Hepatocyte (in vitro differentiated cells): ENCODE results near the gene PKN2. TPM values are rescaled to one million over a fixed set of nuclear protein-coding genes. Genes with fewer than 3 reads are reported as not detected.

Source experiments
- DNase-seq: peaks from one replicate; pipeline ENCODE4 v3.0.0-alpha.2; 2016; ENCODE audit warnings: low spot score
- H2AFZ ChIP-seq: fragments of 200-600 bp; sonication (generic); 2 replicates; pipeline ENCODE4 v1.6.0; 2016; ENCODE audit warnings: antibody characterized with exemption, mild to moderate bottlenecking
- H3K27ac ChIP-seq: fragments of 200-600 bp; sonication (generic); 2 replicates; pipeline ENCODE4 v1.5.1; 2016; ENCODE audit warnings: mild to moderate bottlenecking
- H3K27me3 ChIP-seq: fragments of 200-600 bp; sonication (generic); 2 replicates; pipeline ENCODE4 v1.6.1; 2016
- H3K36me3 ChIP-seq: fragments of 200-600 bp; sonication (generic); replicated peaks from 2 replicates; pipeline ENCODE4 v1.5.1; 2016; ENCODE audit warnings: low read depth; ENCODE audit not compliant: insufficient read depth
- H3K4me1 ChIP-seq: fragments of 200-600 bp; sonication (generic); 2 replicates; pipeline ENCODE4 v1.5.1; 2016; ENCODE audit warnings: mild to moderate bottlenecking, moderate library complexity; ENCODE audit not compliant: insufficient read depth
- H3K4me2 ChIP-seq: fragments of 200-600 bp; sonication (generic); 2 replicates; pipeline ENCODE4 v1.6.0; 2016
- H3K4me3 ChIP-seq: fragments of 200-600 bp; sonication (generic); 2 replicates; pipeline ENCODE4 v1.5.1; 2016; ENCODE audit warnings: mild to moderate bottlenecking
- H3K79me2 ChIP-seq: fragments of 200-600 bp; sonication (generic); 2 replicates; pipeline ENCODE4 v1.6.0; 2017; ENCODE audit warnings: mild to moderate bottlenecking
- H3K9me2 ChIP-seq: fragments of 200-600 bp; sonication (generic); replicated peaks from 2 replicates; pipeline ENCODE4 v1.6.0; 2017; ENCODE audit warnings: mild to moderate bottlenecking; ENCODE audit not compliant: insufficient read depth
- H3K9me3 ChIP-seq: fragments of 200-600 bp; sonication (generic); 2 replicates; pipeline ENCODE4 v1.5.1; 2016; ENCODE audit warnings: low read depth, mild to moderate bottlenecking
- H4K20me1 ChIP-seq: fragments of 200-600 bp; sonication (generic); 2 replicates; pipeline ENCODE4 v1.6.0; 2016; ENCODE audit warnings: mild to moderate bottlenecking; ENCODE audit not compliant: insufficient read depth, poor library complexity, severe bottlenecking
- EZH2 ChIP-seq: fragments of 200-600 bp; sonication (generic); IDR thresholded peaks from 2 replicates; pipeline ENCODE4 v1.6.1; 2016; ENCODE audit warnings: antibody characterized with exemption, mild to moderate bottlenecking, borderline replicate concordance
- EZH2phosphoT487 ChIP-seq: fragments of 200-600 bp; sonication (generic); IDR thresholded peaks from one replicate; pipeline ENCODE4 v1.6.1; 2018; ENCODE audit warnings: antibody characterized with exemption, mild to moderate bottlenecking, low read depth, moderate library complexity; ENCODE audit not compliant: unreplicated experiment, severe bottlenecking
- WGBS: methylation state at CpG from one replicate; pipeline ENCODE4 v1.1.6; 2016; ENCODE audit warnings: low lambda C conversion rate; ENCODE audit errors: missing lambda C conversion rate; 5-methylcytosine and 5-hydroxymethylcytosine counted together
- polyA plus RNA-seq: library from polyadenylated mRNA; unstranded; fragments of >200 nt; fragmentation: Nextera tagmentation; extraction: Ambion mirVana; gene quantifications from 2 replicates; pipeline ENCODE4 v1.2.1, GENCODE V29; 2016
- total RNA-seq: library from RNA; depleted of rRNA; stranded (reverse); fragments of >200 nt; gene quantifications from 2 replicates; pipeline ENCODE4 v1.2.3, GENCODE V29; 2014
- TF ChIP-seq, protein P1 (sequence below): fragments of 200-600 bp; sonication (generic); IDR thresholded peaks from 2 replicates; pipeline ENCODE4 v1.5.1; 2016; ENCODE audit warnings: antibody characterized with exemption, mild to moderate bottlenecking; ENCODE audit not compliant: poor library complexity

PKN2 gene
- total and polyA plus RNA-seq, 2 experiments from 2014 or later: 16.4 to 54.0 TPM

DNA sequence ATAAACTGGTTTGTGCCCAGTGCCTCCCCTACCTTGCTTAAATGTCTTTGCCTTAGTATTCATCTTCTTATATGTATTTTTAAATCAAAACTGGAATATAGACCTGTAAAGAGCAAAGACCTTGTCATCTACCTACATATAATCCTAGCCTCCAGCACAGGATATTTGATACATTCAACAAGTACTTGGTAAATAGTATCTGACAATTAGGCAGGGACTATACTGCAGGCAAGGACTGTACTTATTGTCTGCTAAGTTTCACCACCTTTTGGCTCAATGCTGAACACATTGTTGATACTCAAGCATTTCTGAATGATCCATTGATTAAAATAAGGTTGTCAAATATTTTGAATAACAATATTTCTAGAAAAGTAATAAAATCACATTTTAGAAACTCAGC, 96.4 kb downstream of the PKN2 start:
- Histone ChIP-seq H4K20me1 (no peaks in the 10 kb centered on the region), H3K4me3 (no peak overlapping the region)

DNA sequence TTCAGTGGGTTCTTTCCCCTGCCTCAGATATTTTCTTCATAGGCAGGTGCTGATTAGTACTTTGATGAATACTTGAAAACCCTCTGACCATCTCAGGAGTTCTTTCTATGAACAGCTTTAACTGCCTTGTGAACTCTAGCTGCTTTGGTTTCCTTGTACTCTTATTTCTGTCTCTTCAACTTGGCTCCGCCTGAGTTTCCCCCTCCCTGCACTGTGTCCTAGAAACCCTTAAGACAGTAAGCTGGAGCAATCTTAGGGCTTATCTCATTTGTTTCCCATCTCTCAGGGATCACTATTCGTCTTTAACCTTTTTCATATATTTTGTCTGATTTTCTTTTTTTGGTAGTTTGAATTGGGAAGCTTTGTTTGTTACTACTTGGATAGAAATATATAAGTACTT, 99.1 kb downstream of the PKN2 start:
- H3K4me3 ChIP-seq: no peak overlapping the region
- H3K79me2 ChIP-seq: peaks cover 7% of the 10 kb centered on the region
- no peak for TF ChIP-seq EZH2phosphoT487
- TF ChIP-seq EZH2: no peak
- TF ChIP-seq, protein P1, sequence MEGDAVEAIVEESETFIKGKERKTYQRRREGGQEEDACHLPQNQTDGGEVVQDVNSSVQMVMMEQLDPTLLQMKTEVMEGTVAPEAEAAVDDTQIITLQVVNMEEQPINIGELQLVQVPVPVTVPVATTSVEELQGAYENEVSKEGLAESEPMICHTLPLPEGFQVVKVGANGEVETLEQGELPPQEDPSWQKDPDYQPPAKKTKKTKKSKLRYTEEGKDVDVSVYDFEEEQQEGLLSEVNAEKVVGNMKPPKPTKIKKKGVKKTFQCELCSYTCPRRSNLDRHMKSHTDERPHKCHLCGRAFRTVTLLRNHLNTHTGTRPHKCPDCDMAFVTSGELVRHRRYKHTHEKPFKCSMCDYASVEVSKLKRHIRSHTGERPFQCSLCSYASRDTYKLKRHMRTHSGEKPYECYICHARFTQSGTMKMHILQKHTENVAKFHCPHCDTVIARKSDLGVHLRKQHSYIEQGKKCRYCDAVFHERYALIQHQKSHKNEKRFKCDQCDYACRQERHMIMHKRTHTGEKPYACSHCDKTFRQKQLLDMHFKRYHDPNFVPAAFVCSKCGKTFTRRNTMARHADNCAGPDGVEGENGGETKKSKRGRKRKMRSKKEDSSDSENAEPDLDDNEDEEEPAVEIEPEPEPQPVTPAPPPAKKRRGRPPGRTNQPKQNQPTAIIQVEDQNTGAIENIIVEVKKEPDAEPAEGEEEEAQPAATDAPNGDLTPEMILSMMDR: no peak
- 78% methylated on average over 2 of the region's 2 CpGs for WGBS
- no peaks in the 10 kb centered on the region for H3K9me2 ChIP-seq
- no peak overlapping the region for H3K27ac ChIP-seq
- no peak overlapping the region for H2AFZ ChIP-seq
- no peaks in the 10 kb centered on the region for H3K4me1 ChIP-seq
- no peaks in the 10 kb centered on the region for H4K20me1 ChIP-seq
- H3K36me3 ChIP-seq: no peaks in the 10 kb centered on the region
- H3K4me2 ChIP-seq: no peak overlapping the region
- DNase-seq: no peak
- no peaks in the 10 kb centered on the region for H3K27me3 ChIP-seq
- H3K9me3 ChIP-seq: no peaks in the 10 kb centered on the region

More for the DNA sequence above, 96.4 kb downstream of the PKN2 start:
- no peaks in the 10 kb centered on the region for H3K27me3 ChIP-seq
- H2AFZ ChIP-seq: no peak overlapping the region
- peaks cover 1% of the 10 kb centered on the region for H3K36me3 ChIP-seq
- no peaks in the 10 kb centered on the region for H3K4me1 ChIP-seq
- H3K9me3 ChIP-seq: no peaks in the 10 kb centered on the region
- H3K79me2 ChIP-seq: peaks cover 7% of the 10 kb centered on the region
- no peak overlapping the region for H3K4me2 ChIP-seq
- H3K27ac ChIP-seq: peak overlapping the region; percentile 14
- no peaks in the 10 kb centered on the region for H3K9me2 ChIP-seq
- TF ChIP-seq EZH2 (no peak), EZH2phosphoT487 (no peak)
- TF ChIP-seq, protein P1: no peak
- DNase-seq: no peak

DNA sequence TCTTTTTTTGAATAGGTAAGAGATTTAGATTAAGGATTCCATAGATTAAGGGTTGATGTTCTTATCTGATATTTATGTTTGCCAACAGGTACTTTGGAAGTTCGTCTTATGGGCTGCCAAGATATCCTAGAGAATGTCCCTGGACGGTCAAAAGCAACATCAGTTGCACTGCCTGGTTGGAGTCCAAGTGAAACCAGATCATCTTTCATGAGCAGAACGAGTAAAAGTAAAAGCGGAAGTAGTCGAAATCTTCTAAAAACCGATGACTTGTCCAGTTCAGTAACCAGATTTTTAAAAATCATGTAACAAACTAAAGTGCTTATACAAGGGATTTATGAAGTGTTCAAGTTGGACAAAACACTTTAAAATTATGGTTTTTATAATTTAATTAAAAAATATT, 100.5 kb downstream of the PKN2 start:
- Histone ChIP-seq H3K4me2 (no peak overlapping the region), H3K4me3 (no peak overlapping the region), H4K20me1 (no peaks in the 10 kb centered on the region), H3K79me2 (peaks cover 4% of the 10 kb centered on the region), H2AFZ (no peak overlapping the region), H3K9me3 (no peaks in the 10 kb centered on the region), H3K36me3 (no peaks in the 10 kb centered on the region), H3K4me1 (no peaks in the 10 kb centered on the region), H3K9me2 (no peaks in the 10 kb centered on the region), H3K27ac (no peak overlapping the region), H3K27me3 (no peaks in the 10 kb centered on the region)
- 91% methylated on average over 6 of the region's 6 CpGs for WGBS
- TF ChIP-seq, protein P1: no peak
- TF ChIP-seq EZH2 (no peak), EZH2phosphoT487 (no peak)
- DNase-seq: no peak
